RPMI7951 (cell line): ENCODE results near the gene THRB. TPM values are rescaled to one million over a fixed set of nuclear protein-coding genes. Genes with fewer than 3 reads are reported as not detected.

ENCODE experiments used
- DNase-seq: peaks from one replicate; pipeline ENCODE4 v3.0.0-alpha.2; 2012; ENCODE audit warnings: low read depth
- total RNA-seq: library from RNA; depleted of rRNA; stranded (reverse); fragments of >200 nt; shearing (Covaris generic); gene quantifications from 2 replicates; pipeline ENCODE4 v1.2.3, GENCODE V29; 2014

The THRB gene
- total RNA-seq, 1 experiment from 2014 or later = 0.24 TPM

- no peak for DNase-seq
Observed at GRCh38 chr3:24490151-24490550, 4.5 kb downstream of the THRB start.

- DNase-seq = no peak
Observed at GRCh38 chr3:24487325-24488262, 7.1 kb downstream of the THRB start.

GRCh38 chr3:24485511-24485910 lies 9.1 kb downstream of the THRB start:
- peak; percentile 33 for DNase-seq

GRCh38 chr3:24483873-24484272 lies 10.8 kb downstream of the THRB start:
- no peak for DNase-seq

GRCh38 chr3:24482096-24482705 lies 12.4 kb downstream of the THRB start:
- DNase-seq = no peak

- DNase-seq = no peak
Observed at GRCh38 chr3:24481193-24481592, 13.5 kb downstream of the THRB start.

DNA sequence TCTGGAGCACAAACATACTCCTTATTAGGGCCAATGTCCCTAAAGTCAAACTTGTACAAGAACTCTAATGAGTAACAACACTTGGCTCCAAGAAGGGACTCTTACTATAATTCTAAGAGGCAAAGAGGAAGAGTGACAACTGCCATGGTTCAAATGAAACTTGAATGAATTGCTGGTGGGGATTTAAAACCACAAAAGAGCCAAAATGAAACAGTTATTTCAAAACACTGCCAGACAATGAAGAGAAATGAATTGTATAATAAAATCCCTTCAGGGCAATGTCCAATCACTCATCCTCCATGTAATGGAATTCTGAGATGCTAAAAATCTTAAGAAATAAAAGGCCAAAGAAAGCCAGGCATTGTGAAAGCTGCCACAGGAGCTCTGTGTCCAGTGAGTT lies 14.2 kb downstream of the THRB start:
- peak; percentile 19 for DNase-seq

DNA sequence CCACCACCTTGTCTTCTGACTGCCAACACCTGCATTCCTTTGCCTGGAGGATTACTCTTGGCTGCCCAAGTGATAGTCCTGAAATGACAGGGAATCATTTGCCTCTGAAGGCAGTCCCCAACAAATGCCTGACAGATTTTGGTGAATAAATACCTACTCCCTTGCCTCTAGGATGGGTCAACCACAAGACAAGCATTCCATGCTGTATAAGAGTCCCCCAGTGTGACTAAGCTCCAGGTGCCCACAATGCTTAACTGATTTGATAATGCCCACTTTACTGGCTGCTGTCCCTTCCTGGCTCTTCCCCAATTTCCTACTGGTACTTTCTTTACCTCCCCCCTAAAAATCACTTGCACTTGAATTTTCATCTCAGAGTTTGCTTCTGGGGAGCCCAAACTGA lies 14.8 kb downstream of the THRB start:
- peak; percentile 32 for DNase-seq

DNA sequence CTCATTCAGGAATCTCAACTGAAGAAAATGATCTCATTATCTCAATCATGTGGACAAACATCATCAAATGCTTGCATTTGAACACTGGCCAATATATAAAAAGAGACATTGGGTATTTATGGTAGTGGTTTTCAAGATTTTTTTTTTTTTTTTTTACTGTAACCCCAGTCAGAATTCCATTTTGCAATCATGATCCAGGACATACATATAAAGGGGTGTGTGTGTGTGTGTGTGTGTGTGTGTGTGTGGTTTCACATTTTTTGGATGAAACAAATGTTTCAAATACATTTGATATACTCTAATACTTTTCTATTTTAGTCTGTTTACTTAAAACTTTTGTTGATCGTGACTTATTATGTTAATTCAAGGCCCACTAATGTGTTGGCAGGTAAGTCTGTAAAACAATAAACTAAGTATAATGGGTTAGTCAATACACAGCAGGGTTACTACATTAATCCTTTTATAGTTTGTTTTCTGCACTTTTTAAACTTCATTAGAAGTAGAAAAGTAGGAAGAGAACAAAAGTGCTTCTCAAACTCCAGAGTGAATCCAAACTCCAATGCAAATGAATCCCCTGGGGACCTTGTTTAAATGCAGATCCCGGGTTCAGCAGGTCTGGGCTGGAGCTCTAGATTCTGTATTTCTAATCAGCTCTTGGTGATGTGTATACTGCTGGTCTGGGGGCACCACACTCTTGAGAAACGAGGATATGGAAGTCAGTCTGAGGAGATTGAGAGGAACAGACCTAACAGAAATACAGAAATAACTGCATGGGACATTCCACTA lies 17.6 kb downstream of the THRB start:
- DNase-seq = no peak

- peak; percentile 61 for DNase-seq
Observed at GRCh38 chr3:24475925-24476324, 18.7 kb downstream of the THRB start.

- DNase-seq = no peak
Observed at GRCh38 chr3:24474862-24475261, 19.8 kb downstream of the THRB start.

- DNase-seq = peak; percentile 18
Observed at GRCh38 chr3:24472358-24472757, 22.3 kb downstream of the THRB start.

GRCh38 chr3:24471486-24471885 lies 23.2 kb downstream of the THRB start:
- no peak for DNase-seq

DNA sequence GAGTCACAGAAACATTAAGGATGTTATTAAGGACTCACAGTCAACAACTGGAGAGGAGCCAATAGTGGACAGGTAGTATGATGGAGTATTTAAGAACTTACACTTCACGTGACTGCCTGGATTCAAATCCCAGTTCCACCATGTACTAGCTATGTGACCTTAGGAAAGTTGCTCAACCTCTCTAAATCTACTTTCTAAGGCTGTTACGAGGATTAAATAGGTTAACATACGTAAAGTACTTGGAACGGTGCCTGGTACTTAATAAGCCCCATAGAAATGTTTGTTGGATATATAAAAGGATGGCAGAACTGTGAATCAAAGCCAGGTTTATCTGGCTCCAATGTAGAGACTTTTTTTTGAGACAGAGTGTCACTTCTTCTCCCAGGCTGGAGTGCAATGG lies 24.4 kb downstream of the THRB start:
- no peak for DNase-seq

- DNase-seq = no peak
Observed at GRCh38 chr3:24464389-24464788, 30.3 kb downstream of the THRB start.

DNA sequence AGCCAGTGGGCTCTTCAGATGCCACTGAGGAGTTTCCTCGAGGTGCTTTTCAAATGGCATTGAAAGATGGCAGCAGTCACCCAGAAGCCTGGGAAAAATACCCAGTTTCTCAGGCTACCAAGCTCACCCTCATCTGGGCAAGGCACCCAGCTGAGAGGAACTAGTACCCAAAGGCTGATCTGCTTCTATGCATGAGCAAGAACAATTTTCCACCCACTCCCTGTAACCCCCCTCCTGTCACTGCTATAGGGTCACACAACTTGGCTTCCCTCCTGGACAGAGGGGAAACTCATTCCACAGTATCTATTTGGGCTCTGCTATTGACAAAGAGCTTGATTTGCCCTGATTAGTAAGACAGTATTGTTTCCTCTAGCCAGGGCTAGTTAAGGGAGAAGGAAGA lies 31.9 kb downstream of the THRB start:
- DNase-seq = no peak

GRCh38 chr3:24460974-24461373 lies 33.7 kb downstream of the THRB start:
- DNase-seq = no peak

GRCh38 chr3:24457719-24458118 lies 36.9 kb downstream of the THRB start:
- no peak for DNase-seq

DNA sequence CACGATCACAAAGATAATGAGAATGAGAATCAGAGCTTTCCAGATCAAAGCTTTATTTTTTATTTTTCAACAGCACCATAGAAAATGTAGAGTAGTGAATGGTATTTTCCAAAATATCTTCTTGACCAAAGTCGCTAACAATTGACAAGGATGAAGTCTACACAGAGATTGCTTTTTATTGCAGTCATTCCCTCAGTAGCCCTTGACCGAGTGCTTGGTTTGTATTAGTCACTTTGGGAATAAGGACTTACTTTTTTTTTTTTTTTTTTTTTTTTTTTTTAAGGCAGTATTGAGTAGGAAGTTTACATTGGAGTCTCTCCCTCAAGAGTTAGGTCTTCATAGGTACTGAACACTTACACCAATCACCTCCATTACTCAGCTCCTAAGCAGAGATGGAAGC lies 39.8 kb downstream of the THRB start:
- no peak for DNase-seq

DNA sequence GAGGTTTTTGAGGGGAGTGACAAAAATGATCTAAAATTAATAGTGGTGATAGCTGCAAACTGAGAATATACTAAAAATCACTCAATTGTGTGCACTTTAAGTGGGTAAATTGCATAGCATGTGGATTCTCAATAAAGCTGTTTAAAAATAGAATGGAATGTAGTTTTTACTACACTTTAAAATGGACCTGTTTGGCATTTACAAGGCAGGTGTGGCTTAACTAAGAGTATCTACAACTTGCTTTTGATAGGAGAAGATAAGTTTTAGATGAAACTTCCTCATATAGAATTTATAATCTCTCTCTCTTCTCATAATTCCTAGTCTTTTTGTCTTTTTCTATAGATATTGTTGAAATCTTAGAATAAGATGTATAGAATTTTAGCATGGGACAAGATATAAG lies 40.3 kb downstream of the THRB start:
- DNase-seq = no peak

DNA sequence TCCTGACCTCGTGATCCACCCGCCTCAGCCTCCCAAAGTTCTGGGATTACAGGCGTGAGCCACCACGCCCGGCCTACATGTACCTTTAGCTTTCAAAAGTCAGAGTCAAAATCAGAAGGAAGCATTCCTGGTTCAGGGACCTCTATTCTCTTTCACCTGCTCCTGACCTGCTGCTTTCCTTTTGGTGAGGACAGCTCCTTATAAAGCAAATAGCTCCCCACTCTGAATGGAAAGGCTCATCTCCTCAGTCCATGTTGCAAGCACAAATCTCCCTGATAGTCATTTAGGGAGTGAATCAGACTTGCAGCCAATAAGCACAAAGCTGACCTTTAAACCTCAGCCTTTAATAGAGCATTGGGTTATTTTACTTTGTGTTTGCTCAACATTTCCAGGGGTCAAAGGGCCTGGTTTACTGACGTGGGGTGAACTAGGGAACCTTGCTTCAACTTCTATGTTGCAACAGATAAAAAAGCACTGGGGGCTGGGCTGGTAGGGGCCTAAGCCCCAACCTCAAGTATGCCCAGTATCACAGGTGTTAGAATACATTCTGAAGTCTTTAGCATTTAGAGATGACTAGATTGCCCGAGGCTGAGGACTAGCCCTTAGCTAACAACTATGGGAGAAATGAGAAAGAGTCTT lies 43.1 kb downstream of the THRB start:
- DNase-seq = no peak
